Measurements from ENCODE around the gene A3GALT2. TPM values are rescaled to one million over a fixed set of nuclear protein-coding genes. Genes with fewer than 3 reads are reported as not detected.
A peak's percentile ranks its signal among the peaks of the same experiment; 100 is the strongest.

A3GALT2 gene
- polyA plus RNA-seq, 2 of the 4 experiments (the other 2 are of a cell fraction) = not detected

- no peaks in the 10 kb centered on the region for H3K9me3 ChIP-seq
- H3K4me3 ChIP-seq = no peak overlapping the region
- CTCF ChIA-PET = interaction anchor here (1.1 to 1.5 kb wide), 2 partner anchors 23 to 151 kb away, joined by 3 to 4 read pairs; no protein-coding TSS in a partner anchor
- no peak overlapping the region for H3K27ac ChIP-seq
- ATAC-seq (peak; percentile 22 to 35; a peak in 4 of 6 replicates), FAIRE-seq (no peak), DNase-seq (ENCODE audit: low read depth in 1 of 2, low spot score in 1 of 2) (no peak)
- POLR2A ChIA-PET = no interaction called here
- H3K4me2 ChIP-seq = no peak overlapping the region
- no peak for TF ChIP-seq EHF (CRISPR knock-in tag; IDR thresholded peaks at IDR 0.05)
- no peak for TF ChIP-seq EP300 (IDR thresholded peaks at IDR 0.05)
- no peak for TF ChIP-seq HES2 (IDR thresholded peaks at IDR 0.05)
- TF ChIP-seq KDM5A (IDR thresholded peaks at IDR 0.05) = no peak
- no peak for TF ChIP-seq FOSB (CRISPR knock-in tag; IDR thresholded peaks at IDR 0.05)
- no peak for TF ChIP-seq CEBPB (IDR thresholded peaks at IDR 0.05)
- H3K4me1 ChIP-seq = no peaks in the 10 kb centered on the region
- WGBS (ENCODE audit: missing lambda C conversion rate) = 89% methylated on average over 9 of the region's 12 CpGs
These were observed 814 bp downstream of the A3GALT2 start for GRCh38 chr1:33319949-33320618.

DNA sequence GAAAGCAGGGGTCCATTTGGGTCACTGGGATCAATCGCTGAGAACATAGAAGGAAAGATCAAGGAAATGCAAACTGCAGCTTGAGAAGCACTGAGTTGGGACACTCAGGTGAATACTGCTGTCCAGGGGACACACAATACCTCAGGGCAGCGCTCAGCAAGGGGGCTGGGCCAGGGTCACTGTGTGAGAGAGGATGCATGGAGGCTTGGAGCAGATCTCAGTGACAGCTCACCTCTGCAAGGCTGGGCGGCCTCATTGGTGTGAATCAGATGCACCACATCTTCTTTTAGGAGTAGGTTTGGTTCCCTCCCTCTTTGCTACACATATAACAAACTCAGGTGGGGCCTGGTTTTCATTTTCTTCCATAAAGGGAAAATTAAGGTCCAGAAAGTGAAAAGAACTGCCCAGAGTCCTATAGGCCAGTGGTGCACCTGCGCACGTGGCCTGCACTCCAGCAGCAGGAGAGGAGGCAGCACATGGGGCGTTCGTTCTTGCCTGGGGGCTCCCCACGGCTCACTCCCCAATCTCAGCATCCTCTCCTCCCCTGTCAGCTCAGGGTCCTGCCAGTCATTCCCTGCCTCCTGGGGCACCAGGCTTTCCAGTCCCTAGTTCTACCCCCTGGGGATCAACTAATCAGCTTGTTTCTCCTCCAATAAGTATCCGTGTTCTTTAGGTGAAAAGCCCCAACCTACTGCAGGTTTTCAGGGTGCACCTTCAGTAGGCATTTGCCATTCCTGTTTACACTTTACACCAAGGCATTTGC is 1.5 kb downstream of the A3GALT2 start:
- no peak for FAIRE-seq

More for the DNA sequence above, 1.5 kb downstream of the A3GALT2 start:
- CTCF ChIA-PET = interaction anchor here (1.1 to 1.5 kb wide), 2 partner anchors 22 to 152 kb away, joined by 3 to 4 read pairs; no protein-coding TSS in a partner anchor
- Histone ChIP-seq H3K4me3 (no peak overlapping the region), H3K27ac (no peak overlapping the region), H3K9me3 (no peaks in the 10 kb centered on the region), H3K4me1 (no peaks in the 10 kb centered on the region), H3K4me2 (no peak overlapping the region)
- no peak for TF ChIP-seq MAZ (IDR thresholded peaks at IDR 0.05; ENCODE audit: borderline replicate concordance, low read depth, low read length)
- TF ChIP-seq, protein P1, sequence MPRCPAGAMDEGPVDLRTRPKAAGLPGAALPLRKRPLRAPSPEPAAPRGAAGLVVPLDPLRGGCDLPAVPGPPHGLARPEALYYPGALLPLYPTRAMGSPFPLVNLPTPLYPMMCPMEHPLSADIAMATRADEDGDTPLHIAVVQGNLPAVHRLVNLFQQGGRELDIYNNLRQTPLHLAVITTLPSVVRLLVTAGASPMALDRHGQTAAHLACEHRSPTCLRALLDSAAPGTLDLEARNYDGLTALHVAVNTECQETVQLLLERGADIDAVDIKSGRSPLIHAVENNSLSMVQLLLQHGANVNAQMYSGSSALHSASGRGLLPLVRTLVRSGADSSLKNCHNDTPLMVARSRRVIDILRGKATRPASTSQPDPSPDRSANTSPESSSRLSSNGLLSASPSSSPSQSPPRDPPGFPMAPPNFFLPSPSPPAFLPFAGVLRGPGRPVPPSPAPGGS (IDR thresholded peaks at IDR 0.05) = no peak
- no peak for TF ChIP-seq HMGXB4 (CRISPR knock-in tag; IDR thresholded peaks at IDR 0.05; ENCODE audit: borderline replicate concordance)
- no peak for TF ChIP-seq SREBF2 (IDR thresholded peaks at IDR 0.05)
- TF ChIP-seq POLR2A (IDR thresholded peaks at IDR 0.05; ENCODE audit: low read length) = no peak
- no peak for TF ChIP-seq USF2 (IDR thresholded peaks at IDR 0.05)
- TF ChIP-seq MYC (IDR thresholded peaks at IDR 0.05; ENCODE audit: borderline replicate concordance, low read length) = no peak
- TF ChIP-seq PHF8 (IDR thresholded peaks at IDR 0.05; ENCODE audit: borderline replicate concordance, low read depth) = no peak
- TF ChIP-seq EHMT2 (IDR thresholded peaks at IDR 0.05; ENCODE audit: low read depth) = no peak
- TF ChIP-seq MAFK (IDR thresholded peaks at IDR 0.05; ENCODE audit: partially characterized antibody) = no peak
- no peak for TF ChIP-seq HOXB5 (CRISPR knock-in tag; IDR thresholded peaks at IDR 0.05)
- TF ChIP-seq RCOR1 (IDR thresholded peaks at IDR 0.05; ENCODE audit: low read depth, low read length) = no peak
- no peak for TF ChIP-seq TFCP2L1 (CRISPR knock-in tag; IDR thresholded peaks at IDR 0.05)
- no peak for TF ChIP-seq ZSCAN20 (CRISPR knock-in tag; IDR thresholded peaks at IDR 0.05)
- no peak for TF ChIP-seq JUNB (IDR thresholded peaks at IDR 0.05)
- no peak for TF ChIP-seq NPAS2 (CRISPR knock-in tag; IDR thresholded peaks at IDR 0.05; ENCODE audit: borderline replicate concordance)
- TF ChIP-seq CHD4 (IDR thresholded peaks at IDR 0.05; ENCODE audit: borderline replicate concordance) = no peak
- no peak for TF ChIP-seq PBX3 (IDR thresholded peaks at IDR 0.05)
- no peak for DNase-seq (ENCODE audit: low read depth in 1 of 2, low spot score in 1 of 2)
- WGBS (ENCODE audit: missing lambda C conversion rate) = 92% methylated on average over 7 of the region's 9 CpGs
- peak in 1 of 2 experiments; percentile 14; a peak in 2 of 6 replicates for ATAC-seq
- POLR2A ChIA-PET = no interaction called here

Data from A549 (cell line).